Measurements from ENCODE around the gene SIPA1L2.

DNA sequence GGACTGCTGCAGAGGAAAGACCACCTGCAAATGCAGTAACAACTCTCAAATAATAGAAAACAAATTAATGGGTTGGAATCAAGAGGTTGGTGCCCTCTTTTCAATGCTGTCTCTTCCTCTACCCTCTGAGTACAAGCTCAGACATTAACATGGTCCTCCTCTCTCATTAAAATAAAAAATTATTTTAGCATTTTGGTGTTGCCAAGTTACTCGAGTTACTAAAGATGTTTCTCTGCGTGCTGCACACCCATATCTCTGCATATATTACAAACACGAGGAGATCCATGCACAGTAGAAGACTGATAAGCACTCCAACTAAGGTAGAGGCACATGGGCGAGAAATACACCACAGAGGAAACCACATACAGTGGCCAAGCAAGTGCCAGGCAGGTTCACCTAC is 21.5 kb downstream of the SIPA1L2 start:
- TF ChIP-seq TAF1 (IDR thresholded peaks at IDR 0.05; ENCODE audit: borderline replicate concordance, insufficient read depth, low read length) (no peak), SIN3A (IDR thresholded peaks at IDR 0.05; ENCODE audit: borderline replicate concordance, insufficient read depth, low read length) (no peak)
- TF ChIP-seq, protein P1, sequence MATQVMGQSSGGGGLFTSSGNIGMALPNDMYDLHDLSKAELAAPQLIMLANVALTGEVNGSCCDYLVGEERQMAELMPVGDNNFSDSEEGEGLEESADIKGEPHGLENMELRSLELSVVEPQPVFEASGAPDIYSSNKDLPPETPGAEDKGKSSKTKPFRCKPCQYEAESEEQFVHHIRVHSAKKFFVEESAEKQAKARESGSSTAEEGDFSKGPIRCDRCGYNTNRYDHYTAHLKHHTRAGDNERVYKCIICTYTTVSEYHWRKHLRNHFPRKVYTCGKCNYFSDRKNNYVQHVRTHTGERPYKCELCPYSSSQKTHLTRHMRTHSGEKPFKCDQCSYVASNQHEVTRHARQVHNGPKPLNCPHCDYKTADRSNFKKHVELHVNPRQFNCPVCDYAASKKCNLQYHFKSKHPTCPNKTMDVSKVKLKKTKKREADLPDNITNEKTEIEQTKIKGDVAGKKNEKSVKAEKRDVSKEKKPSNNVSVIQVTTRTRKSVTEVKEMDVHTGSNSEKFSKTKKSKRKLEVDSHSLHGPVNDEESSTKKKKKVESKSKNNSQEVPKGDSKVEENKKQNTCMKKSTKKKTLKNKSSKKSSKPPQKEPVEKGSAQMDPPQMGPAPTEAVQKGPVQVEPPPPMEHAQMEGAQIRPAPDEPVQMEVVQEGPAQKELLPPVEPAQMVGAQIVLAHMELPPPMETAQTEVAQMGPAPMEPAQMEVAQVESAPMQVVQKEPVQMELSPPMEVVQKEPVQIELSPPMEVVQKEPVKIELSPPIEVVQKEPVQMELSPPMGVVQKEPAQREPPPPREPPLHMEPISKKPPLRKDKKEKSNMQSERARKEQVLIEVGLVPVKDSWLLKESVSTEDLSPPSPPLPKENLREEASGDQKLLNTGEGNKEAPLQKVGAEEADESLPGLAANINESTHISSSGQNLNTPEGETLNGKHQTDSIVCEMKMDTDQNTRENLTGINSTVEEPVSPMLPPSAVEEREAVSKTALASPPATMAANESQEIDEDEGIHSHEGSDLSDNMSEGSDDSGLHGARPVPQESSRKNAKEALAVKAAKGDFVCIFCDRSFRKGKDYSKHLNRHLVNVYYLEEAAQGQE (IDR thresholded peaks at IDR 0.05; ENCODE audit: insufficient read depth in 1 of 2, low read depth in 2 of 2, low read length in 2 of 2): no peak

All from PFSK-1 (cell line).